ENCODE results near the gene KCNH2. TPM values are rescaled to one million over a fixed set of nuclear protein-coding genes. Genes with fewer than 3 reads are reported as not detected.
A peak's percentile ranks its signal among the peaks of the same experiment; 100 is the strongest.

KCNH2 gene
- total and polyA plus RNA-seq, 2 of the 8 experiments (the other 6 are each of a cell fraction or from before 2014, with no cell fraction given) = 8.0 to 15.0 TPM

- no peak overlapping the region for H2AFZ ChIP-seq (ENCODE audit: low read length)
Observed at GRCh38 chr7:150996376-150997074, 18.4 kb upstream of the KCNH2 start.

More at GRCh38 chr7:150996376-150997074, 18.4 kb upstream of the KCNH2 start:
- Histone ChIP-seq H3K9ac (replicated peaks in 1 of 4; ENCODE audit: extremely low read depth in 1 of 4, low read depth in 3 of 4, low read length in 3 of 4) (no peak overlapping the region), H4K8ac (ENCODE audit: extremely low read depth, insufficient read depth, low read length) (peak overlapping the region; percentile 88; the same call in 1 of the 2 replicates), H4K5ac (ENCODE audit: insufficient read length, low read depth, low read length) (no peak overlapping the region), H4K91ac (replicated peaks; ENCODE audit: insufficient read length, low read length) (no peak overlapping the region), H2BK20ac (ENCODE audit: low read length) (no peak overlapping the region), H3K4me2 (ENCODE audit: insufficient read depth in 1 of 2, low read depth in 2 of 2, low read length in 2 of 2) (0 out of 4 replicates have a peak overlapping the region, but pooled peaks of 1 of the 2 experiments have one; percentile 3), H2AK5ac (ENCODE audit: low read depth, low read length) (no peak overlapping the region), H2BK12ac (ENCODE audit: low read depth, low read length) (0 out of 2 replicates have a peak overlapping the region, but pooled peaks have one; percentile 12), H4K20me1 (replicated peaks in 1 of 2; ENCODE audit: control insufficient read depth in 1 of 2, insufficient read depth in 2 of 2, low read length in 2 of 2) (no peaks in the 10 kb centered on the region), H2BK15ac (ENCODE audit: low read length) (no peak overlapping the region), H3K56ac (replicated peaks; ENCODE audit: insufficient read length, low read depth, low read length) (no peak overlapping the region), H3K23ac (ENCODE audit: insufficient read length) (no peak overlapping the region), H3K4me1 (replicated peaks in 1 of 4; ENCODE audit: control insufficient read depth in 3 of 4, insufficient read depth in 4 of 4, low read length in 3 of 4) (peaks cover 4 to 26% (median 13%) of the 10 kb centered on the region in 4 experiments), H3K79me1 (ENCODE audit: low read depth, low read length) (no peaks in the 10 kb centered on the region), H3K18ac (ENCODE audit: extremely low read depth, low read length) (peak overlapping the region; percentile 19; the same call in 1 of the 2 replicates), H3K27ac (ENCODE audit: low read depth, low read length) (no peak overlapping the region), H2BK120ac (replicated peaks; ENCODE audit: low read depth, low read length) (no peak overlapping the region), H3K9me3 (ENCODE audit: insufficient read depth in 2 of 2, low read depth in 1 of 2, low read length in 1 of 2) (no peaks in the 10 kb centered on the region), H3K23me2 (ENCODE audit: low read depth, low read length) (peaks cover 6% of the 10 kb centered on the region; the same call in 1 of the 2 replicates), H3K14ac (ENCODE audit: insufficient read length) (no peak overlapping the region), H3K4me3 (ENCODE audit: extremely low read depth in 1 of 4, insufficient read depth in 2 of 4, low read depth in 3 of 4, low read length in 4 of 4) (no peak overlapping the region), H3K4ac (replicated peaks; ENCODE audit: insufficient read length, low read depth, low read length) (no peak overlapping the region), H3K36me3 (ENCODE audit: control insufficient read depth in 2 of 4, insufficient read depth in 4 of 4, low read length in 3 of 4) (no peaks in the 10 kb centered on the region), H3K27me3 (replicated peaks in 1 of 4; ENCODE audit: control insufficient read depth in 3 of 4, extremely low read depth in 1 of 4, insufficient read depth in 3 of 4, low read length in 3 of 4) (no peaks in the 10 kb centered on the region), H3K79me2 (ENCODE audit: control insufficient read depth in 1 of 2, insufficient read depth in 2 of 2, low read length in 2 of 2) (no peaks in the 10 kb centered on the region), H2BK5ac (ENCODE audit: low read depth, low read length) (peak overlapping the region; percentile 26; the same call in 1 of the 2 replicates)
- DNase-seq (ENCODE audit: low read depth in 1 of 2, low spot score in 2 of 2) (no peak), FAIRE-seq (no peak)
- ChIA-PET POLR2A (ENCODE audit: partially characterized antibody) (interaction anchor here (1.0 to 1.6 kb wide), 2 partner anchors 12 to 17 kb away, joined by 3 to 4 read pairs; no protein-coding TSS in a partner anchor), CTCF (ENCODE audit: partially characterized antibody) (interaction anchor here (1.3 to 5.7 kb wide), 8 partner anchors 9 to 116 kb away, joined by 3 to 56 read pairs (median 4); no protein-coding TSS in a partner anchor)
- TF ChIP-seq CHD2 (IDR thresholded peaks at IDR 0.05; ENCODE audit: low read length) (no peak), KDM4A (IDR thresholded peaks at IDR 0.05; ENCODE audit: low read depth, low read length, severe bottlenecking) (no peak), CTCF (IDR thresholded peaks at IDR 0.05; ENCODE audit: control extremely low read depth in 1 of 3, insufficient read depth in 1 of 3, low read depth in 1 of 3, low read length in 3 of 3) (no peak), RNF2 (IDR thresholded peaks at IDR 0.05; ENCODE audit: borderline replicate concordance, low read depth, low read length, missing control alignments, poor library complexity, severe bottlenecking) (no peak), ZNF274 (IDR thresholded peaks at IDR 0.05; ENCODE audit: borderline replicate concordance, extremely low read depth, low read length) (no peak), YY1 (IDR thresholded peaks at IDR 0.05; ENCODE audit: low read depth, low read length) (no peak), HDAC6 (IDR thresholded peaks at IDR 0.05; ENCODE audit: low read depth, low read length) (no peak), BRCA1 (IDR thresholded peaks at IDR 0.05; ENCODE audit: low read depth, low read length) (no peak), KDM1A (IDR thresholded peaks at IDR 0.05; ENCODE audit: borderline replicate concordance, low read length) (no peak)
- whole genome bisulfite sequencing, 2 experiments (ENCODE audit: extremely low coverage in 1 of 2, insufficient coverage in 1 of 2, insufficient read length in 1 of 2, insufficient replicate concordance in 2 of 2, low coverage in 1 of 2, low lambda C conversion rate in 2 of 2, missing lambda C conversion rate in 1 of 2) = 82% methylated on average over 25 of the region's 31 CpGs; no CpG with 5 or more reads in 1 of the 2 experiments

Data from H1 (cell line).